LNCaP clone FGC (cell line): ENCODE data around the gene NEURL2.

Source experiments
- DNase-seq: peaks from one replicate; pipeline ENCODE4 v3.0.0-alpha.2; 2011; ENCODE audit warnings: low read depth
- H3K4me3 ChIP-seq: 2 replicates; pipeline ENCODE4 v1.5.1; 2011; ENCODE audit warnings: mild to moderate bottlenecking, low read depth, low read length, control low read depth
- CTCF ChIP-seq: IDR thresholded peaks from 2 replicates; pipeline ENCODE4 v1.5.1; 2012; ENCODE audit warnings: mild to moderate bottlenecking; ENCODE audit not compliant: control insufficient read depth, insufficient read depth; ENCODE audit errors: extremely low read depth

The NEURL2 gene

DNA sequence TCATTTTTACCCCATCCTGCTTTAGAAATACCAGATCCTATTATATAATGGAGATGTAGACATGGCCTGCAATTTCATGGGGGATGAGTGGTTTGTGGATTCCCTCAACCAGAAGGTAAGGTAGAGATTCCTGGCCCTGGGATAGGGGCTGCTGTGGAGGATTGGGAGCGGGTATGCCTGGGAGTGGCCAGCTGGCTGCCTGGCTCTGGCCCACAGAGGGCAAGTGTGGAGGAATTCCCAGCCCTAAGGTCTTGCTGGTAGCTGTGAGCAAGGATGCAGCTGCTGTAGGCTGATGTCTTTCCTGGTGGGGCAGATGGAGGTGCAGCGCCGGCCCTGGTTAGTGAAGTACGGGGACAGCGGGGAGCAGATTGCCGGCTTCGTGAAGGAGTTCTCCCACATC lies 6.7 kb upstream of the NEURL2 start:
- no peak overlapping the region for H3K4me3 ChIP-seq
- DNase-seq, result no peak
- no peak for TF ChIP-seq CTCF

DNA sequence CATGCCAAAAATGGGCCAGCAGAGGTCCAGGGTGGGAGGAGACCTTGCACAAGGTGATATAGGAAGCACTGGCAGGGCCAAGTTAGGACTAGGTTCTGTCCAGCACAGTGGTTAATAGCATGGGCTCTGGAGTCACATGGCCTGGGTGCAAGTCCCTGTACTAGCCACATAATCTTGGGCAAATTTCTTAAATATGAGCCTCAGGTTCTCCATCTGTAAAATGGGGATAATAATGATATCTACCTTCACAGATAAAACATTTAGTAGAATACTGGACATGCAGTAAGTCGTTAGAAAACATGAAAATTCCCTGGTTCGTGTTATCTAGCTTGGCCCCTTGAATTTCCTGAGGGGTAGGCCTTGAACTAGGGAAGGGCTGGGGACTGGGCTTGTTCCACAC lies 6.3 kb upstream of the NEURL2 start:
- TF ChIP-seq CTCF, result no peak
- DNase-seq, result no peak

GRCh38 chr20:45896641-45897161 lies 5.7 kb upstream of the NEURL2 start:
- no peak overlapping the region for H3K4me3 ChIP-seq
- no peak for TF ChIP-seq CTCF
- DNase-seq, result no peak

More for the DNA sequence above, 6.3 kb upstream of the NEURL2 start:
- no peak overlapping the region for H3K4me3 ChIP-seq

DNA sequence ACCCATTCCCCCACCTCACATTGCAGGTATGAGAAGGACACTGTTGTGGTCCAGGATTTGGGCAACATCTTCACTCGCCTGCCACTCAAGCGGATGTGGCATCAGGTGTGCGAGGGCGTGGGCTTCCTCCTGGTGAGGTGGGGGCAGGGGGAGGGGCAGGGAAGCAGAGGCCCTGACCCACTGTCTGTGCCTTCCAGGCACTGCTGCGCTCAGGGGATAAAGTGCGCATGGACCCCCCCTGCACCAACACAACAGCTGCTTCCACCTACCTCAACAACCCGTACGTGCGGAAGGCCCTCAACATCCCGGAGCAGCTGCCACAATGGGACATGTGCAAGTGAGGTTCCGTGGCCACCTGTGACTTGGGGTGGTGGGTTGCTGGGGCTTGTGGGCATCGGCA lies 3.8 kb upstream of the NEURL2 start:
- no peak overlapping the region for H3K4me3 ChIP-seq
- TF ChIP-seq CTCF, result no peak
- no peak for DNase-seq

GRCh38 chr20:45893831-45894230 lies 2.8 kb upstream of the NEURL2 start:
- H3K4me3 ChIP-seq, result no peak overlapping the region
- no peak for TF ChIP-seq CTCF
- DNase-seq, result no peak

- no peak overlapping the region for H3K4me3 ChIP-seq
- DNase-seq, result no peak
Observed at GRCh38 chr20:45892828-45893500, 2.0 kb upstream of the NEURL2 start.

More at GRCh38 chr20:45892828-45893500, 2.0 kb upstream of the NEURL2 start:
- no peak for TF ChIP-seq CTCF
